Liver (tissue), 3 donors: Measurements from ENCODE around the gene CCDC30.

Source experiments
- FOXA1 ChIP-seq: IDR thresholded peaks from 2 replicates; pipeline ENCODE4 v1.6.1; 2016; ENCODE audit warnings: antibody characterized with exemption
- GABPA ChIP-seq, 2 donors: IDR thresholded peaks in 1 of 2; conservative IDR thresholded peaks in 1 of 2; 2 replicates each; pipeline ENCODE4 v1.6.1; 2016; ENCODE audit warnings: antibody characterized with exemption in 2 of 2, mild to moderate bottlenecking in 1 of 2, moderate library complexity in 1 of 2
- RAD21 ChIP-seq, 2 donors: IDR thresholded peaks; 2 replicates each; pipeline ENCODE4 v1.6.1; 2016; ENCODE audit warnings: antibody characterized with exemption in 2 of 2, mild to moderate bottlenecking in 2 of 2
- TAF1 ChIP-seq: conservative IDR thresholded peaks from 2 replicates; pipeline ENCODE4 v1.6.1; 2016; ENCODE audit warnings: antibody characterized with exemption, mild to moderate bottlenecking
- YY1 ChIP-seq: IDR thresholded peaks from 2 replicates; pipeline ENCODE4 v1.6.1; 2016; ENCODE audit warnings: antibody characterized with exemption, mild to moderate bottlenecking
- TF ChIP-seq, protein P1 (sequence below): IDR thresholded peaks from 2 replicates; pipeline ENCODE4 v1.6.1; 2016; ENCODE audit warnings: antibody characterized with exemption, mild to moderate bottlenecking
- TF ChIP-seq, protein P2 (sequence below): fragments of 150-350 bp; IDR thresholded peaks from 2 replicates; pipeline ENCODE4 v1.5.1; 2017; ENCODE audit warnings: improper control_type of control experiment, low read depth, low read length; ENCODE audit not compliant: missing input control
- donor health status: healthy.
- donor health status: healthy.

DNA sequence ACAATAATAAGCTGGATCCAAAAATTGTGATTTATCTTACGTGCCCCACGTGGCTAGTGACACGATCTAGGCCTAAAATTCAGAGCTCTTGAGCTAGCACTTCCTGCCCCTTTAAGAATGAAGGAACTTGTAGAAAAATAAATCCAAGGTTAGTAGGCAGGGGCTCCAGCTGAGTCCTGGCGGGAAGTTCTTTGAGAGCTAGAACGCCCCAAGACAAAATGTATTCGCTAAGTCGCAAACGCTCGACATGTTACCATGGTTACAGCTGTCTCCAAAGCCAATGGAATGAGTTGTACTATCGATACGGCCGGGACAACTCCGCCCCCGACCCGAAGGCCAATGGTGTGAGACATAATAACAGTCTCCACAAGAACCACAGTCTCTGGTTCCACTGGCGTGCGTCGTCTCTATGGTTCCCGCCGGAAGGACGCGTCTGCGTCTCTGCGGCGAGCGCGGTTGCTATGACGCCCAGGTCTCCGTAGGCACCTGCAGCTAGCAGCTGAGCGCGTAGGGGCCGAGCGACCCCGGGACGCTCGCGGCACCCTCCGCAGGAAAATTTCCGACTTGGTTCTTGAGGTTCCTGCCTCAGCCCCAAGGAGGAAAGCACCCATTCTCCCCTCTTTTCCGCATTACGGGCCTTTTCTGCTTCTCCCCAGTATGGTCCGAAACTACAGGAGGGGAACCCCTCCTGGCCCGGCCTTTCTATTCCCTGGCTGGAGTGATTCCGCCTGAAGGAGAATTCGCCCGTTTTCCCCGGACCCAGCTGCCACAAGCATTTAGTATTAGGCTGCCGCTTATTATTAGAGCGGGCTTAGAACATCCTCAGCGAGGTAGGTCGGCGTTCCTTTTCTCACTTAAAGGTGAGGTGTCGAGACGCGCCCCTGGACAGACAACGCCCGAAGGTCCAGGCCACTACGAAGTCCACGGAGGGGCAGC is at the start of gene CCDC30:
- TF ChIP-seq, protein P1, sequence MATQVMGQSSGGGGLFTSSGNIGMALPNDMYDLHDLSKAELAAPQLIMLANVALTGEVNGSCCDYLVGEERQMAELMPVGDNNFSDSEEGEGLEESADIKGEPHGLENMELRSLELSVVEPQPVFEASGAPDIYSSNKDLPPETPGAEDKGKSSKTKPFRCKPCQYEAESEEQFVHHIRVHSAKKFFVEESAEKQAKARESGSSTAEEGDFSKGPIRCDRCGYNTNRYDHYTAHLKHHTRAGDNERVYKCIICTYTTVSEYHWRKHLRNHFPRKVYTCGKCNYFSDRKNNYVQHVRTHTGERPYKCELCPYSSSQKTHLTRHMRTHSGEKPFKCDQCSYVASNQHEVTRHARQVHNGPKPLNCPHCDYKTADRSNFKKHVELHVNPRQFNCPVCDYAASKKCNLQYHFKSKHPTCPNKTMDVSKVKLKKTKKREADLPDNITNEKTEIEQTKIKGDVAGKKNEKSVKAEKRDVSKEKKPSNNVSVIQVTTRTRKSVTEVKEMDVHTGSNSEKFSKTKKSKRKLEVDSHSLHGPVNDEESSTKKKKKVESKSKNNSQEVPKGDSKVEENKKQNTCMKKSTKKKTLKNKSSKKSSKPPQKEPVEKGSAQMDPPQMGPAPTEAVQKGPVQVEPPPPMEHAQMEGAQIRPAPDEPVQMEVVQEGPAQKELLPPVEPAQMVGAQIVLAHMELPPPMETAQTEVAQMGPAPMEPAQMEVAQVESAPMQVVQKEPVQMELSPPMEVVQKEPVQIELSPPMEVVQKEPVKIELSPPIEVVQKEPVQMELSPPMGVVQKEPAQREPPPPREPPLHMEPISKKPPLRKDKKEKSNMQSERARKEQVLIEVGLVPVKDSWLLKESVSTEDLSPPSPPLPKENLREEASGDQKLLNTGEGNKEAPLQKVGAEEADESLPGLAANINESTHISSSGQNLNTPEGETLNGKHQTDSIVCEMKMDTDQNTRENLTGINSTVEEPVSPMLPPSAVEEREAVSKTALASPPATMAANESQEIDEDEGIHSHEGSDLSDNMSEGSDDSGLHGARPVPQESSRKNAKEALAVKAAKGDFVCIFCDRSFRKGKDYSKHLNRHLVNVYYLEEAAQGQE = no peak
- TF ChIP-seq, protein P2, sequence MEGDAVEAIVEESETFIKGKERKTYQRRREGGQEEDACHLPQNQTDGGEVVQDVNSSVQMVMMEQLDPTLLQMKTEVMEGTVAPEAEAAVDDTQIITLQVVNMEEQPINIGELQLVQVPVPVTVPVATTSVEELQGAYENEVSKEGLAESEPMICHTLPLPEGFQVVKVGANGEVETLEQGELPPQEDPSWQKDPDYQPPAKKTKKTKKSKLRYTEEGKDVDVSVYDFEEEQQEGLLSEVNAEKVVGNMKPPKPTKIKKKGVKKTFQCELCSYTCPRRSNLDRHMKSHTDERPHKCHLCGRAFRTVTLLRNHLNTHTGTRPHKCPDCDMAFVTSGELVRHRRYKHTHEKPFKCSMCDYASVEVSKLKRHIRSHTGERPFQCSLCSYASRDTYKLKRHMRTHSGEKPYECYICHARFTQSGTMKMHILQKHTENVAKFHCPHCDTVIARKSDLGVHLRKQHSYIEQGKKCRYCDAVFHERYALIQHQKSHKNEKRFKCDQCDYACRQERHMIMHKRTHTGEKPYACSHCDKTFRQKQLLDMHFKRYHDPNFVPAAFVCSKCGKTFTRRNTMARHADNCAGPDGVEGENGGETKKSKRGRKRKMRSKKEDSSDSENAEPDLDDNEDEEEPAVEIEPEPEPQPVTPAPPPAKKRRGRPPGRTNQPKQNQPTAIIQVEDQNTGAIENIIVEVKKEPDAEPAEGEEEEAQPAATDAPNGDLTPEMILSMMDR = no peak
- TF ChIP-seq YY1 (peak; percentile 91), TAF1 (no peak), RAD21 (IDR thresholded peaks at IDR 0.05) (peak in 1 of 2 donors; percentile 17), FOXA1 (peak; percentile 43), GABPA (IDR thresholded peaks at IDR 0.05 in 1 of 2, conservative IDR thresholded peaks at IDR 0.05 in 1 of 2) (peak in 1 of 2 donors; percentile 83)
